ENCODE results near the gene PAK1. TPM values are rescaled to one million over a fixed set of nuclear protein-coding genes. Genes with fewer than 3 reads are reported as not detected.

The PAK1 gene
- total and polyA plus RNA-seq, 2 donors (not counting 3 experiments of a cell fraction or from before 2014, with no cell fraction given), result 5.6 to 12.9 TPM

DNA sequence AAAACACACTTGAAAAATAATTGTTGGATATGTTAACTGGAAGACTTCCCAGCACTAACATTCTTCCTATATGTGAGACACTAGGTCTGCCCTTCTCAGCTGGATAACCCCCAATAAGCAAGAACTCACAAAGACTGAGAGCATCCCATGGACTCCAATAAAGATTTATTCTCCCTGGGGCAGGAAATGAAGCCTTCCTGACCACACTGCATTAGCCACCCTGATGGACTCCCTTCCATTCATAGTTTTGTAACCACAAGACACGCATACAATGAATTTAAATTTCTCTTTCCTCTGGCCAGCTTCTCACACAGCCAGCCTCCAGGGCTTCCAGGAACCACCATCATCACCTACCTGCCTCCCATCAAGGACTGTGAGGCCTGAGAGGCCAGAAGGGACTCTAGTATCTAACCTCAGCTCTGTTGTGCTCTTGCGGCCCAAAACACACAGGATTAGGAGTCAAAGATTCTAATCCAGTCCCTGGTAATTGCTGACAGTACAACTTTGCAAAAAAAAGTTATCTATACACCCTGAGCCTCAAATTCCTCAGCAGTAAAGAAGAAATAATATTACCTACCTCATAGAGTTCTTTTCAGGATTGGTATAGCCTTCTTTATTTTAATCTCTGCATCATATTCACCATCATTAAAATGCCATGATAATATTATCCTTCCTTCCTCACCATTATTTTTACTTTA, 126.8 kb downstream of the PAK1 start:
- Histone ChIP-seq H3K27ac (ENCODE audit: insufficient read depth, low read depth, low read length) (no peak overlapping the region), H3K9me1 (replicated peaks; ENCODE audit: control insufficient read depth, extremely low read depth, insufficient read depth, low read length) (no peaks in the 10 kb centered on the region), H3K36me3 (ENCODE audit: control insufficient read depth in 2 of 2, extremely low read depth in 1 of 2, insufficient read depth in 2 of 2, low read length in 2 of 2) (no peaks in the 10 kb centered on the region), H3K4me2 (ENCODE audit: insufficient read depth, low read length) (no peak overlapping the region), H3K4me1 (ENCODE audit: control insufficient read depth, extremely low read depth, insufficient read depth, low read length) (no peaks in the 10 kb centered on the region), H2AFZ (ENCODE audit: low read depth, low read length) (no peak overlapping the region), H3K9me3 (replicated peaks; ENCODE audit: control insufficient read depth, insufficient read depth, low read length) (no peaks in the 10 kb centered on the region), H3K27me3 (ENCODE audit: control insufficient read depth in 2 of 2, insufficient read depth in 2 of 2, low read length in 2 of 2) (no peaks in the 10 kb centered on the region), H4K20me1 (replicated peaks; ENCODE audit: control insufficient read depth, extremely low read depth, insufficient read depth, low read length) (no peaks in the 10 kb centered on the region), H3K79me2 (ENCODE audit: control insufficient read depth, insufficient read depth, low read length) (no peaks in the 10 kb centered on the region), H3K4me3 (replicated peaks in 1 of 3; ENCODE audit: insufficient read depth in 1 of 3, low read depth in 1 of 3, low read length in 3 of 3) (no peak overlapping the region), H3K9ac (replicated peaks; ENCODE audit: extremely low read depth, insufficient read depth, low read length) (no peak overlapping the region)
- no peak for DNase-seq (ENCODE audit: low read depth, low spot score)
- POLR2A ChIA-PET, result no interaction called here
- no TSS peak for BruUV-seq (replicated peaks)
- CTCF ChIA-PET, result interaction anchor here (1.1 kb wide), 1 partner anchor 201 kb away, joined by 3 read pairs; no protein-coding TSS in a partner anchor
- TF ChIP-seq EZH2 (IDR thresholded peaks at IDR 0.05; ENCODE audit: borderline replicate concordance, low read depth, low read length, severe bottlenecking) (no peak), JUN (IDR thresholded peaks at IDR 0.05; ENCODE audit: borderline replicate concordance, insufficient read depth, insufficient read length, low read depth) (no peak)
- no peak for FAIRE-seq
- intact Hi-C loops (cut with micrococcal nuclease), result no loop called here
- dilution Hi-C loops (cut with MboI; ENCODE audit: extremely low pct_ligation_motif_present, low sequenced_read_pairs), result no loop called here

- intact Hi-C loops (cut with micrococcal nuclease) (no loop called here), dilution Hi-C loops (cut with MboI; ENCODE audit: extremely low pct_ligation_motif_present, low sequenced_read_pairs) (no loop called here)
- no peak for FAIRE-seq
- Histone ChIP-seq H3K4me3 (replicated peaks in 1 of 3; ENCODE audit: insufficient read depth in 1 of 3, low read depth in 1 of 3, low read length in 3 of 3) (no peak overlapping the region), H3K9ac (replicated peaks; ENCODE audit: extremely low read depth, insufficient read depth, low read length) (no peak overlapping the region), H3K79me2 (ENCODE audit: control insufficient read depth, insufficient read depth, low read length) (no peaks in the 10 kb centered on the region), H3K4me1 (ENCODE audit: control insufficient read depth, extremely low read depth, insufficient read depth, low read length) (no peaks in the 10 kb centered on the region), H3K27ac (ENCODE audit: insufficient read depth, low read depth, low read length) (no peak overlapping the region), H4K20me1 (replicated peaks; ENCODE audit: control insufficient read depth, extremely low read depth, insufficient read depth, low read length) (no peaks in the 10 kb centered on the region), H3K4me2 (ENCODE audit: insufficient read depth, low read length) (no peak overlapping the region), H3K36me3 (ENCODE audit: control insufficient read depth in 2 of 2, extremely low read depth in 1 of 2, insufficient read depth in 2 of 2, low read length in 2 of 2) (no peaks in the 10 kb centered on the region), H3K9me1 (replicated peaks; ENCODE audit: control insufficient read depth, extremely low read depth, insufficient read depth, low read length) (no peaks in the 10 kb centered on the region), H2AFZ (ENCODE audit: low read depth, low read length) (no peak overlapping the region), H3K27me3 (ENCODE audit: control insufficient read depth in 2 of 2, insufficient read depth in 2 of 2, low read length in 2 of 2) (no peaks in the 10 kb centered on the region), H3K9me3 (replicated peaks; ENCODE audit: control insufficient read depth, insufficient read depth, low read length) (no peaks in the 10 kb centered on the region)
- POLR2A ChIA-PET, result no interaction called here
- no peak for DNase-seq (ENCODE audit: low read depth, low spot score)
- CTCF ChIA-PET, result no interaction called here
- TF ChIP-seq POLR2AphosphoS5 (IDR thresholded peaks at IDR 0.05; ENCODE audit: insufficient read depth, low read depth, low read length) (no peak), FOS (IDR thresholded peaks at IDR 0.05; ENCODE audit: borderline replicate concordance, insufficient read depth, low read length) (no peak)
- no TSS peak for BruUV-seq (replicated peaks)
These were observed 128.3 kb downstream of the PAK1 start for GRCh38 chr11:77345621-77346020.

Measured in endothelial cell of umbilical vein (primary cell).